ENCODE measurements around the gene KRTAP1-5. TPM values are rescaled to one million over a fixed set of nuclear protein-coding genes. Genes with fewer than 3 reads are reported as not detected.
"Not testable (repeated sequence)": the region's sequence is repeated elsewhere in the genome, so short reads cannot be mapped to it uniquely, and the experiment has no call there.

KRTAP1-5 gene
- total RNA-seq, 2 donors from 2014 or later, result not detected

DNA sequence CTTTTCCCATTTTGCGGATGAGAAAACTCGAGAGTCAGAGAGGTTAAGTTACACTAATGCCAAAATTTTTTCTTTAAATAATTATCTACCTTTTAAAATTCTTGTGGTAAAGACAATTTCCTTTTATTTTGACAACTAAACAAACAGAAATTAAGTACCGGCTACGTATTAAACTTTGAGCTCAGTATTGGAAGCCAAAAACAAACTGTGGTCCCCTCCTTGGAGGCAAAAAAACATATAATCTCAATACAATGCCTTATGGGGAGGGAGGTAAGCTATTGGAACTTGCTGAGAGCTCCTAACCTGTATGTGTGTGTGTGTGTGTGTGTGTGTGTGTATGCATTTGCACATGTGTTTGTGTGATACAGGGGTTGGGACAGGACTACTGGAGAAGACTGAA, 36.4 kb upstream of the KRTAP1-5 start:
- Histone ChIP-seq H3K9me3 (ENCODE audit: control insufficient read depth, low read length) (no peaks in the 10 kb centered on the region), H3K4me3 (ENCODE audit: low read length) (no peak overlapping the region), H3K27me3 (ENCODE audit: control insufficient read depth, insufficient read depth, low read length, poor library complexity, severe bottlenecking) (no peaks in the 10 kb centered on the region), H3K9ac (ENCODE audit: extremely low read depth, low read length, poor library complexity, severe bottlenecking) (no peak overlapping the region), H3K27ac (ENCODE audit: low read depth, low read length) (no peak overlapping the region), H3K4me1 (ENCODE audit: control insufficient read depth, insufficient read depth, low read length) (no peaks in the 10 kb centered on the region), H3K36me3 (ENCODE audit: control insufficient read depth, insufficient read depth, low read length) (no peaks in the 10 kb centered on the region)
- DNase-seq, result no peak
- Mint-ChIP-seq H3K4me1 (peaks cover 3% of the 10 kb centered on the region), H3K27me3 (ENCODE audit: insufficient read depth) (no peaks in the 10 kb centered on the region), H3K36me3 (ENCODE audit: low read depth) (no peaks in the 10 kb centered on the region), H3K9me3 (no peaks in the 10 kb centered on the region), H3K27ac (no peak overlapping the region), H3K4me3 (no peak overlapping the region)
- TF ChIP-seq, protein P1, sequence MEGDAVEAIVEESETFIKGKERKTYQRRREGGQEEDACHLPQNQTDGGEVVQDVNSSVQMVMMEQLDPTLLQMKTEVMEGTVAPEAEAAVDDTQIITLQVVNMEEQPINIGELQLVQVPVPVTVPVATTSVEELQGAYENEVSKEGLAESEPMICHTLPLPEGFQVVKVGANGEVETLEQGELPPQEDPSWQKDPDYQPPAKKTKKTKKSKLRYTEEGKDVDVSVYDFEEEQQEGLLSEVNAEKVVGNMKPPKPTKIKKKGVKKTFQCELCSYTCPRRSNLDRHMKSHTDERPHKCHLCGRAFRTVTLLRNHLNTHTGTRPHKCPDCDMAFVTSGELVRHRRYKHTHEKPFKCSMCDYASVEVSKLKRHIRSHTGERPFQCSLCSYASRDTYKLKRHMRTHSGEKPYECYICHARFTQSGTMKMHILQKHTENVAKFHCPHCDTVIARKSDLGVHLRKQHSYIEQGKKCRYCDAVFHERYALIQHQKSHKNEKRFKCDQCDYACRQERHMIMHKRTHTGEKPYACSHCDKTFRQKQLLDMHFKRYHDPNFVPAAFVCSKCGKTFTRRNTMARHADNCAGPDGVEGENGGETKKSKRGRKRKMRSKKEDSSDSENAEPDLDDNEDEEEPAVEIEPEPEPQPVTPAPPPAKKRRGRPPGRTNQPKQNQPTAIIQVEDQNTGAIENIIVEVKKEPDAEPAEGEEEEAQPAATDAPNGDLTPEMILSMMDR (conservative IDR thresholded peaks at IDR 0.05), result no peak
- WGBS, 2 experiments (ENCODE audit: insufficient coverage in 1 of 2, insufficient read length in 1 of 2), result 96% methylated on average over 4 of the region's 4 CpGs; no CpG with 5 or more reads in 1 of the 2 experiments

- peaks cover 3% of the 10 kb centered on the region for H3K4me1 Mint-ChIP-seq
Measured at GRCh38 chr17:41061964-41062363, 35.0 kb upstream of the KRTAP1-5 start.

DNA sequence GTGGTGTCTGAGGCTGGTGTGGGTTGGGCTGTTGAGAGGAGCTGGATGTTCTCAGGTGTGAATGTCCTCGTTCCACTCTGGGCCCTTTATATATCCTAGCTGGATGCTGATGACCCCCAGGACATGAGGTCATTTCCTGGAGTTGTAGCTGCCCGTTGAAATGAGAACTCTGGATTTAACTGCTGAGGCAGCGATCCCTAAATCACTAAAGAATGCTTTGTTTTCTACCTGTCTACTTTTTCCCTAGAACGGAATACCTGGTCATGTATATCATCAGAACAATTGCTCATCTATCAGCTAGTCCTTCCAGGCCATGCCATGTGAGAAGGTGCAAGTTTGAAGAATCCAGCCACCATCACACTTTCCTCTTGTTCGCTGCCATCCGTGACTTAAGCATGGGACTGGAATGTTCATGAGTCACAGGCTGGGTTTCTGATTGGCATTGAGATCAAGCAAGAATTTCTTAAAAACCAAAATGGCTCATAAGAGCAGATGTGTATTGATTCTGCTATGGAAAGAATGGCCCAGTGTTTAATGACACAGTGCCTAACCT, 33.1 kb upstream of the KRTAP1-5 start, which contains the start of gene KRTAP2-3:
TSS of gene KRTAP2-3 (minus strand) at position 63 of the 553 bp plus-strand sequence. CDS start 64 bp downstream, outside the sequence.
- H3K4me1 ChIP-seq (ENCODE audit: control insufficient read depth, insufficient read depth, low read length), result no peaks in the 10 kb centered on the region
- no peaks in the 10 kb centered on the region for H3K36me3 Mint-ChIP-seq (ENCODE audit: low read depth)
- no peaks in the 10 kb centered on the region for H3K36me3 ChIP-seq (ENCODE audit: control insufficient read depth, insufficient read depth, low read length)
- no peak within 1 kb of the TSS for H3K4me3 Mint-ChIP-seq
- H3K9me3 ChIP-seq (ENCODE audit: control insufficient read depth, low read length), result peaks cover 7% of the 10 kb centered on the region
- DNase-seq, result no peak
- peaks cover 3% of the 10 kb centered on the region for H3K4me1 Mint-ChIP-seq
- TF ChIP-seq, protein P1 (conservative IDR thresholded peaks at IDR 0.05), result no peak
- H3K9me3 Mint-ChIP-seq, result peaks cover 7% of the 10 kb centered on the region
- H3K9ac ChIP-seq (ENCODE audit: extremely low read depth, low read length, poor library complexity, severe bottlenecking), result no peak within 1 kb of the TSS
- 92% methylated on average over 3 to 6 of the region's 6 CpGs for WGBS, 2 experiments (ENCODE audit: insufficient coverage in 1 of 2, insufficient read length in 1 of 2)
- H3K27me3 Mint-ChIP-seq (ENCODE audit: insufficient read depth), result no peaks in the 10 kb centered on the region
- H3K27ac Mint-ChIP-seq, result no peak within 1 kb of the TSS
- no peak within 1 kb of the TSS for H3K27ac ChIP-seq (ENCODE audit: low read depth, low read length)
- H3K4me3 ChIP-seq (ENCODE audit: low read length), result no peak within 1 kb of the TSS
- H3K27me3 ChIP-seq (ENCODE audit: control insufficient read depth, insufficient read depth, low read length, poor library complexity, severe bottlenecking), result no peaks in the 10 kb centered on the region

More at GRCh38 chr17:41061964-41062363, 35.0 kb upstream of the KRTAP1-5 start:
- no peak overlapping the region for H3K27ac ChIP-seq (ENCODE audit: low read depth, low read length)
- Mint-ChIP-seq H3K9me3 (peaks cover 7% of the 10 kb centered on the region), H3K36me3 (ENCODE audit: low read depth) (no peaks in the 10 kb centered on the region), H3K4me3 (no peak overlapping the region), H3K27me3 (ENCODE audit: insufficient read depth) (no peaks in the 10 kb centered on the region), H3K27ac (no peak overlapping the region)
- WGBS, 2 experiments (ENCODE audit: insufficient coverage in 1 of 2, insufficient read length in 1 of 2), result 90 to 97% methylated on average over 1 of the region's 1 CpG
- no peaks in the 10 kb centered on the region for H3K27me3 ChIP-seq (ENCODE audit: control insufficient read depth, insufficient read depth, low read length, poor library complexity, severe bottlenecking)
- no peaks in the 10 kb centered on the region for H3K4me1 ChIP-seq (ENCODE audit: control insufficient read depth, insufficient read depth, low read length)
- TF ChIP-seq, protein P1 (conservative IDR thresholded peaks at IDR 0.05), result no peak
- H3K36me3 ChIP-seq (ENCODE audit: control insufficient read depth, insufficient read depth, low read length), result no peaks in the 10 kb centered on the region
- H3K9ac ChIP-seq (ENCODE audit: extremely low read depth, low read length, poor library complexity, severe bottlenecking), result no peak overlapping the region
- H3K9me3 ChIP-seq (ENCODE audit: control insufficient read depth, low read length), result peaks cover 7% of the 10 kb centered on the region
- no peak for DNase-seq
- H3K4me3 ChIP-seq (ENCODE audit: low read length), result no peak overlapping the region

DNA sequence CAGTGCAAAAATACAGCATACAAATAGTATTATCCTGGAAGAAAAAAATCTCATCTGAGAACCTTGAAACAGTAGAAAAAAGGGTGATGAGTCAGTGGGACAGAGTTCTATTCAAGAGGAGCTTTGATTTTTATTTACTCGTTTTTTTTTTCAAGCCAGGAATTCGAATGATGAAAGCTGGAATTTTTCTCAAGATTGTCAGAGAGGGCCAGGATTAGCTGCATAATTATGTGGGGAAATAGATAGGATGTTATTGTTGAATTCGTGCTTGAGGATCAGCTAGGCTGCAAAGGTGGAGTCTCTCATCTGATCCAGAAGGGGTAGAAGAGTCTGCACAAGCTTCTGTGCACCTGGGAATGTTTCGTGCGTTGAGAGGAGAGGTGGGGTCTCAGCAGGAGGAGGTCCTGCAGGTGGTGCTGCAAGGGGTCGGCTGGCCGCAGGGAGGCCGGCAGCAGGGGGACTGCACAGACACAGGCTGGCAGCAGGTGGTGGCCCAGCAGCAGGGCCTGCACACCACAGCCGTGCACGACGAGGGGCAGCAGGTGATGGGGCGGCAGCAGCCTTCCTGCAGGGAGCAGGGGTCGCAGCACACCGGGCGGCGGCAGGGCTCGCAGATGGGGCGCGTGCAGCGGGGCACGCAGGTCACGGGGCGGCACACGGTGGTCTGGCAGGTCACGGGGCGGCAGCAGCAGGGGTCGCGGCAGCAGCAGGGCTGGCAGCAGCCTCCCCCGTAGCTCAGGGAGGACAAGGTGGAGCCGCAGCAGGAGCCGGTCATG, 32.5 kb upstream of the KRTAP1-5 start:
- H3K4me3 ChIP-seq (ENCODE audit: low read length); H3K27me3 Mint-ChIP-seq (ENCODE audit: insufficient read depth); H3K4me1 ChIP-seq (ENCODE audit: control insufficient read depth, insufficient read depth, low read length); H3K27me3 ChIP-seq (ENCODE audit: control insufficient read depth, insufficient read depth, low read length, poor library complexity, severe bottlenecking); H3K36me3 Mint-ChIP-seq (ENCODE audit: low read depth); H3K9ac ChIP-seq (ENCODE audit: extremely low read depth, low read length, poor library complexity, severe bottlenecking); H3K9me3 Mint-ChIP-seq; H3K27ac Mint-ChIP-seq; H3K9me3 ChIP-seq (ENCODE audit: control insufficient read depth, low read length); H3K36me3 ChIP-seq (ENCODE audit: control insufficient read depth, insufficient read depth, low read length); H3K4me1 Mint-ChIP-seq; H3K27ac ChIP-seq (ENCODE audit: low read depth, low read length); H3K4me3 Mint-ChIP-seq: not testable (repeated sequence)
- DNase-seq, result peak; percentile 62
- 74 to 83% methylated on average over 3 to 9 of the region's 31 CpGs for WGBS, 2 experiments (ENCODE audit: insufficient coverage in 1 of 2, insufficient read length in 1 of 2)

Measured in endodermal cell (in vitro differentiated cells).